Epidermal melanocyte (primary cell): ENCODE data around the gene GAPDH.
"Not testable (repeated sequence)": the region's sequence is repeated elsewhere in the genome, so short reads cannot be mapped to it uniquely, and the experiment has no call there.

ENCODE experiments used
- DNase-seq: peaks from one replicate; pipeline ENCODE4 v3.0.0; 2011; ENCODE audit warnings: low spot score; ENCODE audit not compliant: insufficient read length

Gene GAPDH

DNA sequence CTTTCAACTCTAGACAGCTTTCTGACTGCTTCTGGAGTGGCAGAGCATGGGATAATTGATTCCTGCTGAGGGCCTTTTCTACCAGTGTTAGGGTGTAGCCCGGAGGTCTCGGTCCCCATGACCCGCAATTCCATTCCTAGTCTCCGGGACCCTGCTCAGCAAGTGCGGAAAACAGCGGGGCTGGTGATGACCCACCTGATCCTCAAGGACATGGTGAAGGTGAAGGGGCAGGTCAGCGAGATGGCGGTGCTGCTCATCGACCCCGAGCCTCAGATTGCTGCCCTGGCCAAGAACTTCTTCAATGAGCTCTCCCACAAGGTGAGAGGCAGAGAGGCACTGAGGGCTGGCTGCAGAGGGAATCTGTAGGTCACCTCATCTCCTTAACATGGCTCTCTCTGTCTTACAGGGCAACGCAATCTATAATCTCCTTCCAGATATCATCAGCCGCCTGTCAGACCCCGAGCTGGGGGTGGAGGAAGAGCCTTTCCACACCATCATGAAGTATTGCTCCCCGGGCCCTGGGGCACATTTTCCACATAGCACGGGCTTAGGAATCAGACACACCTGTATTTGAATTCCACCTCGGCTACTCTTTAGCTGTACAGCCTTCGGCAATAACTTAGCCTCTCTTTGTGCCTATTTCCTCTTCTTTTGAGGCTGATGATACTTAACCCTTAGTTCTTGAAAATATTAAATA, 5.6 kb upstream of the GAPDH start:
- DNase-seq, result no peak

DNA sequence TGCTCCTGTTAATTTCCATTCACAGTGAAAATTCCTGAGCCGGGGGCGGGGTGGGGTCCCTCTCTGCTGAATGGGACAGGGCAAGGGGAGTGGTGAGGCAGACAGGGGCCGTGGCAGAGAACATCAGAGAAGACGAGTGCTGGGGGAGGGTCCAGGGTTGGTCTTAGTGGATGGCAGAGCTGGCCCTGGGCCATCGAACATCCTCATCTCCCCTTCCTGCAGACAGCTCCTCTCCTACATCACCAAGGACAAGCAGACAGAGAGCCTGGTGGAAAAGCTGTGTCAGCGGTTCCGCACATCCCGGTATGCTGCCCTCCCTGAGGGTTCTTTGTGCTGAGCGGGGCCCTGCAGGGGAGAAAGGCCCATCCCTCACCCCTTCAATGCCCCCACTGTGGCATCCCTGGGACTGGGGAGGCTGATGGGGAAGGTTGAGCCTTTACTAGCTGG, 5.0 kb upstream of the GAPDH start:
- DNase-seq, result no peak

GRCh38 chr12:6530576-6531260, 3.6 kb upstream of the GAPDH start:
- DNase-seq, result no peak

- DNase-seq, result peak; percentile 42
Measured at GRCh38 chr12:6532051-6532926, 2.0 kb upstream of the GAPDH start.

GRCh38 chr12:6532927-6533652, 1.2 kb upstream of the GAPDH start:
- DNase-seq, result peak; percentile 82

GRCh38 chr12:6533653-6533922, 729 bp upstream of the GAPDH start:
- DNase-seq, result no peak

- DNase-seq, result no peak
Measured at GRCh38 chr12:6534695-6534944, 303 bp downstream of the GAPDH start.

DNA sequence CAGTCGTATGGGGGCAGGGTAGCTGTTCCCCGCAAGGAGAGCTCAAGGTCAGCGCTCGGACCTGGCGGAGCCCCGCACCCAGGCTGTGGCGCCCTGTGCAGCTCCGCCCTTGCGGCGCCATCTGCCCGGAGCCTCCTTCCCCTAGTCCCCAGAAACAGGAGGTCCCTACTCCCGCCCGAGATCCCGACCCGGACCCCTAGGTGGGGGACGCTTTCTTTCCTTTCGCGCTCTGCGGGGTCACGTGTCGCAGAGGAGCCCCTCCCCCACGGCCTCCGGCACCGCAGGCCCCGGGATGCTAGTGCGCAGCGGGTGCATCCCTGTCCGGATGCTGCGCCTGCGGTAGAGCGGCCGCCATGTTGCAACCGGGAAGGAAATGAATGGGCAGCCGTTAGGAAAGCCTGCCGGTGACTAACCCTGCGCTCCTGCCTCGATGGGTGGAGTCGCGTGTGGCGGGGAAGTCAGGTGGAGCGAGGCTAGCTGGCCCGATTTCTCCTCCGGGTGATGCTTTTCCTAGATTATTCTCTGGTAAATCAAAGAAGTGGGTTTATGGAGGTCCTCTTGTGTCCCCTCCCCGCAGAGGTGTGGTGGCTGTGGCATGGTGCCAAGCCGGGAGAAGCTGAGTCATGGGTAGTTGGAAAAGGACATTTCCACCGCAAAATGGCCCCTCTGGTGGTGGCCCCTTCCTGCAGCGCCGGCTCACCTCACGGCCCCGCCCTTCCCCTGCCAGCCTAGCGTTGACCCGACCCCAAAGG, 804 bp downstream of the GAPDH start:
- DNase-seq, result peak; percentile 40

DNA sequence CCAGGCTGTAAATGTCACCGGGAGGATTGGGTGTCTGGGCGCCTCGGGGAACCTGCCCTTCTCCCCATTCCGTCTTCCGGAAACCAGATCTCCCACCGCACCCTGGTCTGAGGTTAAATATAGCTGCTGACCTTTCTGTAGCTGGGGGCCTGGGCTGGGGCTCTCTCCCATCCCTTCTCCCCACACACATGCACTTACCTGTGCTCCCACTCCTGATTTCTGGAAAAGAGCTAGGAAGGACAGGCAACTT, 1.3 kb downstream of the GAPDH start:
- no peak for DNase-seq

DNA sequence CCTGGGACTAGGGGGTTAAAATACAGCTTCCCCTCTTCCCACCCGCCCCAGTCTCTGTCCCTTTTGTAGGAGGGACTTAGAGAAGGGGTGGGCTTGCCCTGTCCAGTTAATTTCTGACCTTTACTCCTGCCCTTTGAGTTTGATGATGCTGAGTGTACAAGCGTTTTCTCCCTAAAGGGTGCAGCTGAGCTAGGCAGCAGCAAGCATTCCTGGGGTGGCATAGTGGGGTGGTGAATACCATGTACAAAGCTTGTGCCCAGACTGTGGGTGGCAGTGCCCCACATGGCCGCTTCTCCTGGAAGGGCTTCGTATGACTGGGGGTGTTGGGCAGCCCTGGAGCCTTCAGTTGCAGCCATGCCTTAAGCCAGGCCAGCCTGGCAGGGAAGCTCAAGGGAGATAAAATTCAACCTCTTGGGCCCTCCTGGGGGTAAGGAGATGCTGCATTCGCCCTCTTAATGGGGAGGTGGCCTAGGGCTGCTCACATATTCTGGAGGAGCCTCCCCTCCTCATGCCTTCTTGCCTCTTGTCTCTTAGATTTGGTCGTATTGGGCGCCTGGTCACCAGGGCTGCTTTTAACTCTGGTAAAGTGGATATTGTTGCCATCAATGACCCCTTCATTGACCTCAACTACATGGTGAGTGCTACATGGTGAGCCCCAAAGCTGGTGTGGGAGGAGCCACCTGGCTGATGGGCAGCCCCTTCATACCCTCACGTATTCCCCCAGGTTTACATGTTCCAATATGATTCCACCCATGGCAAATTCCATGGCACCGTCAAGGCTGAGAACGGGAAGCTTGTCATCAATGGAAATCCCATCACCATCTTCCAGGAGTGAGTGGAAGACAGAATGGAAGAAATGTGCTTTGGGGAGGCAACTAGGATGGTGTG, 1.9 kb downstream of the GAPDH start:
- no peak for DNase-seq

DNA sequence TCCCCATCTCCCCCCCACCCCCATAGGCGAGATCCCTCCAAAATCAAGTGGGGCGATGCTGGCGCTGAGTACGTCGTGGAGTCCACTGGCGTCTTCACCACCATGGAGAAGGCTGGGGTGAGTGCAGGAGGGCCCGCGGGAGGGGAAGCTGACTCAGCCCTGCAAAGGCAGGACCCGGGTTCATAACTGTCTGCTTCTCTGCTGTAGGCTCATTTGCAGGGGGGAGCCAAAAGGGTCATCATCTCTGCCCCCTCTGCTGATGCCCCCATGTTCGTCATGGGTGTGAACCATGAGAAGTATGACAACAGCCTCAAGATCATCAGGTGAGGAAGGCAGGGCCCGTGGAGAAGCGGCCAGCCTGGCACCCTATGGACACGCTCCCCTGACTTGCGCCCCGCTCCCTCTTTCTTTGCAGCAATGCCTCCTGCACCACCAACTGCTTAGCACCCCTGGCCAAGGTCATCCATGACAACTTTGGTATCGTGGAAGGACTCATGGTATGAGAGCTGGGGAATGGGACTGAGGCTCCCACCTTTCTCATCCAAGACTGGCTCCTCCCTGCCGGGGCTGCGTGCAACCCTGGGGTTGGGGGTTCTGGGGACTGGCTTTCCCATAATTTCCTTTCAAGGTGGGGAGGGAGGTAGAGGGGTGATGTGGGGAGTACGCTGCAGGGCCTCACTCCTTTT, 2.7 kb downstream of the GAPDH start:
- DNase-seq, result no peak

DNA sequence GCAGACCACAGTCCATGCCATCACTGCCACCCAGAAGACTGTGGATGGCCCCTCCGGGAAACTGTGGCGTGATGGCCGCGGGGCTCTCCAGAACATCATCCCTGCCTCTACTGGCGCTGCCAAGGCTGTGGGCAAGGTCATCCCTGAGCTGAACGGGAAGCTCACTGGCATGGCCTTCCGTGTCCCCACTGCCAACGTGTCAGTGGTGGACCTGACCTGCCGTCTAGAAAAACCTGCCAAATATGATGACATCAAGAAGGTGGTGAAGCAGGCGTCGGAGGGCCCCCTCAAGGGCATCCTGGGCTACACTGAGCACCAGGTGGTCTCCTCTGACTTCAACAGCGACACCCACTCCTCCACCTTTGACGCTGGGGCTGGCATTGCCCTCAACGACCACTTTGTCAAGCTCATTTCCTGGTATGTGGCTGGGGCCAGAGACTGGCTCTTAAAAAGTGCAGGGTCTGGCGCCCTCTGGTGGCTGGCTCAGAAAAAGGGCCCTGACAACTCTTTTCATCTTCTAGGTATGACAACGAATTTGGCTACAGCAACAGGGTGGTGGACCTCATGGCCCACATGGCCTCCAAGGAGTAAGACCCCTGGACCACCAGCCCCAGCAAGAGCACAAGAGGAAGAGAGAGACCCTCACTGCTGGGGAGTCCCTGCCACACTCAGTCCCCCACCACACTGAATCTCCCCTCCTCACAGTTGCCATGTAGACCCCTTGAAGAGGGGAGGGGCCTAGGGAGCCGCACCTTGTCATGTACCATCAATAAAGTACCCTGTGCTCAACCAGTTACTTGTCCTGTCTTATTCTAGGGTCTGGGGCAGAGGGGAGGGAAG, 3.5 kb downstream of the GAPDH start:
- not testable (repeated sequence) for DNase-seq

GRCh38 chr12:6538420-6539313, 4.3 kb downstream of the GAPDH start:
- DNase-seq, result no peak

DNA sequence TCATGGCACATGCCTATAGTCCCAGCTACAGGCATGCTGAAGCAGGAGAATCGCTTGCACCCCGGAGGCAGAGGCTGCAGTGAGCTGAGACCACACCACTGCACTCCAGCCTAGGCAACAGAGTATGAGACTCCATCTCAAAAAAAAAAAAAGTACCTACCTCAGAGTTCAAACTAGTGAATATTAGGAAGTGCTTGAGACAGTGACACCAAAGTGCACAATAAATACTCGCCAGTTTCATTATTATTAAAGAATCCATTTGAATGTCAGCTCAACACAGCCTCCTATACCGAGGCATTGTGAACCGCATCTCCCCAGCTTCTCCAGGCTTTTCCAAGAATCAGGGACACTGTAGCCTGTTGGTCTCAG, 5.0 kb downstream of the GAPDH start:
- no peak for DNase-seq

DNA sequence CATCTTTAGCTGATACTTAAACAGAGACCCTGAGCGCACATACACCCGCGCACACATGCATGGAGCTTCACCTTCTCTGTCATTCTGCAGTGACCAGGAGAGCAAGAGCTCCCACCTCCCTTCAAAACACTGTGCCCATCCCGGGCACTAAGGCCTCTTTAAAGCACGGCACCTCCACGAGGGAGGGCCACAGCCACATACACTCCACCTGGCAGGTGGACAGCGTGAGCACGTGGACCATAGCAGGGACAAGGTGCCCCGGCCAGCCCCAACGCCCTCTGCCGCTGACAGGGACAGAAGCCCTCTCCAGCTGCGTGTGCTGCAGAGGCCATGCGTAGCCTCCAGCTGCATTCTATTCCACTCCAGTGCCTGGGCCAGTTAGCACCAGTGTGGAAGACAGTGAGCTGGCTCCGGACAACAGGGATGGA, 5.4 kb downstream of the GAPDH start:
- no peak for DNase-seq

DNA sequence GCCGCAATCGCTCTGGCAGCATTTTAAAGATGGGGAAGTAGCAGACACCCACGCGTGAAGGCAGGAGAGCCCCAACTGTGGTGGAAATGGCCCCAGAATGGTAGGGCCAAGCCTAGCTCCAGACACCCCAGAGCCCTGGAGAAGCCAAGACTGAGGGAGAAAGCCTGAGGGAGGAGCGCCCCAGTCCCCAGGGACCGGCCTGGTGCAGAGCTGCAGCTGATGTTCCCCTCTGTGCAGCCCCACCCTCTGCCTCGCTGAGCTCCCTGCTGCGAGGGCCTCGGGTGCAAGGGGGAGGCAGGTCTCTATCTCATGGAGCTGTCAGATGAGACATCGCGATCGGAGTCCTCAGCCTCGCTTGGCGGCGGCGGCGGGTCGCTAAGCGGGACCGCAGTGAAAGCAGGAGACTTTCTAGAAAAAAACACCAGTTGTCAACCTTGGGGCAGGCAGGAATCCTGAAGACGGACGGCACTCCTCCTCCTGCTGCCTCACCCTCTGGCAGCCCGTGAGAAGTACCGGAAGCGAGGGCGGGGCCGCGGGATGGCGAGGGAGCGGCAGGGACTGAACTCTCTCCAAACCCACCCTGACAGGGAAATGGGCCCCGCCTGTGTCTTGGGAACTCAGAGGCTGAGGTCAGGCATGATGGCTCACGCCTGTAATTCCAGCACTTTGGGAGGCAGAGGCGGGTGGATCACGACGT, 6.0 kb downstream of the GAPDH start:
- DNase-seq, result peak; percentile 82

DNA sequence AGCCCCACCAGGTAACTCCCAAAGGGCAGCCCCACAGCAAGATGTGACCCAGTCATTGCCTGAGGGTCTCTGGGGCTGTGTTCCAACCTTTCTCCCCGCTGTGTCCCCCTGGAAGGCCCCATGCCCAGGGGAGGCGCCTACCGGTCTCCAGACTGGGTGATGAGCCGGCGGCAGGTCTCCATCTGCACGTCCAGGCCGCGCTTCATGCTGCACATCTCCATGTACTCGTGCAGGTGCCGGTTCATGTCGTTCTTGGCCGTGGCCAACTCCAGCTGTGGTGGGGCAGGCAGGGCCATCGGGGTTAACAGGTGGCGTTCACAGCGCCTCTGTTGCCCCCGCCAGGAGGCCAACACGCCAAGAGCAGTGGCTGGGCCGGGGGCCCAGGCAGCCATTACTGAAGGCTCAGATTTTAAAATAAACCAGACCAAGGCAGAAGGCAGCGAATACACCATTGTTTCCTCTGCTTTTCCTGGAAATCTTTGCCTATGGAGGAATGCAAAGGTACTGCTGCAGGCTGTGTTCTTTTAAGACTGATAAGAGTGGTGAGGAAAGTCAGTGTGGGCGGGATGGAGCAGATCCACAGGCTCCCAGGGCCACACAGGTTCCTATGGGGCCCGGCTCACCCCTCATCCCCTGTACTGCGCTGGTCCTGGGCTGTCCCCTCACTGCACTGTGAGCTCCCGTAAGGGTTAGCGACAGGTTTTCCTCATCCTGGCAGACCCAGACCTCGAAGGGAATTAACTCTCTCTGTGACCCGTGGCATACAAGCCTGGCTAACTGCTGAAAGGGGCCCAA, 7.3 kb downstream of the GAPDH start:
- DNase-seq, result no peak
